Stimulated activated naive CD8-positive, alpha-beta T cell treated with anti-CD3 and anti-CD28 coated beads, Interleukin-15, amount 100 ng/mL, for 72 hours (primary cell): Measurements from ENCODE around the gene MAP1B.

ENCODE experiments used
- ATAC-seq: fragments of 150-1000 bp; cut with Tn5 transposase; 2 replicates; pipeline ENCODE4 v1.10.0; 2021; ENCODE audit warnings: mild to moderate bottlenecking, moderate library complexity
- DNase-seq, 2 donors: peaks; one replicate each; pipeline ENCODE4 v3.0.0; 2021 to 2022
- H3K27ac Mint-ChIP-seq, 2 donors: one replicate each; pipeline ENCODE4 v1.8.0; 2022; ENCODE audit warnings: mild to moderate bottlenecking in 2 of 2, mixed read lengths in 2 of 2, moderate library complexity in 2 of 2
- H3K27me3 Mint-ChIP-seq: one replicate; pipeline ENCODE4 v1.8.0; 2022; ENCODE audit warnings: mixed read lengths
- H3K4me1 Mint-ChIP-seq: one replicate; pipeline ENCODE4 v1.8.0; 2022; ENCODE audit warnings: mild to moderate bottlenecking, mixed read lengths
- H3K4me3 Mint-ChIP-seq, 2 donors: one replicate each; pipeline ENCODE4 v1.8.0; 2022; ENCODE audit warnings: mild to moderate bottlenecking in 2 of 2, mixed read lengths in 2 of 2, moderate library complexity in 1 of 2
- H3K9me3 Mint-ChIP-seq, 2 donors: one replicate each; pipeline ENCODE4 v1.8.0; 2022; ENCODE audit warnings: mixed read lengths in 2 of 2

Gene MAP1B

DNA sequence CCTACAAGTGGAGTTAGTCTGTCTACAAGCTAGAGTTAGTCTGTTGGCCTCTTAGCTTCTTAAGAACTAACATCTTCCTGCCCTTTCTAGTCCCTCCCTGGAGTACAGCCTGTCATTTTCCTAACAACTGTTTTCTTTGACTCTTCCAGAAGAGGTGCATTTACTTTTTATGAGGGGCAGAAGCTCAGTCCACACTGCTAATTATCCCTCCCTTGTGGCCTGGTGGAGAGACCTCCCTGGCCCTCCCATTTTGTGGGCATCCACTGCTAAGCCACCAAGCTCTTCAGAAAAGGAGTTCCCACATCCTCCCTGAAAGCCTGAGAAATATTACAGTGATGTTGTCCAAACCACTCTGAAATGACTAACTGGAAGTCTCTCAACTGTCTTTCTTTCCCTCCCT lies 8.0 kb downstream of the MAP1B start:
- Mint-ChIP-seq H3K27ac (no peak overlapping the region), H3K4me3 (no peak overlapping the region), H3K4me1 (no peaks in the 10 kb centered on the region), H3K27me3 (peaks cover 61% of the 10 kb centered on the region), H3K9me3 (no peaks in the 10 kb centered on the region)
- no peak for ATAC-seq
- no peak for DNase-seq

DNA sequence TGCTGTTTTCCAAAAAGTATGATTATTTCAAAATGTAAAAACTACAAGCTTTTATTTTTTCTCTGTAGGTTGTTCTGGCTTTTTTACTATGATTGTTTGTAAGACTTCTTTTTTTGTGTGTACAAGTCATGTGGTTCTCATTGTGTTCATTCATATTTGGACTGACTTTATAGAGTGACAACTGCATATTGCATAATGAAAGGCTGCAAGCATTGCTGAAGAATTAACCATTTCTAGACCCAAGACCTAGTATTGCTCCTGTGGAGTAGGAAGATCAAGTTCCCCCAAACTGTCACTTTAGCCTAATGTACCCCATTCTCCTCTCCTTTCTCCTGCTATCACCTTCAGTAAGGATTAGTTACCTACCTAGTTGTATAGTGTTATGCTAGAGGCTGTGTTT lies 10.0 kb downstream of the MAP1B start:
- Mint-ChIP-seq H3K9me3 (no peaks in the 10 kb centered on the region), H3K27ac (no peak overlapping the region), H3K4me3 (no peak overlapping the region), H3K4me1 (no peaks in the 10 kb centered on the region), H3K27me3 (peaks cover 66% of the 10 kb centered on the region)
- no peak for DNase-seq
- ATAC-seq = no peak

DNA sequence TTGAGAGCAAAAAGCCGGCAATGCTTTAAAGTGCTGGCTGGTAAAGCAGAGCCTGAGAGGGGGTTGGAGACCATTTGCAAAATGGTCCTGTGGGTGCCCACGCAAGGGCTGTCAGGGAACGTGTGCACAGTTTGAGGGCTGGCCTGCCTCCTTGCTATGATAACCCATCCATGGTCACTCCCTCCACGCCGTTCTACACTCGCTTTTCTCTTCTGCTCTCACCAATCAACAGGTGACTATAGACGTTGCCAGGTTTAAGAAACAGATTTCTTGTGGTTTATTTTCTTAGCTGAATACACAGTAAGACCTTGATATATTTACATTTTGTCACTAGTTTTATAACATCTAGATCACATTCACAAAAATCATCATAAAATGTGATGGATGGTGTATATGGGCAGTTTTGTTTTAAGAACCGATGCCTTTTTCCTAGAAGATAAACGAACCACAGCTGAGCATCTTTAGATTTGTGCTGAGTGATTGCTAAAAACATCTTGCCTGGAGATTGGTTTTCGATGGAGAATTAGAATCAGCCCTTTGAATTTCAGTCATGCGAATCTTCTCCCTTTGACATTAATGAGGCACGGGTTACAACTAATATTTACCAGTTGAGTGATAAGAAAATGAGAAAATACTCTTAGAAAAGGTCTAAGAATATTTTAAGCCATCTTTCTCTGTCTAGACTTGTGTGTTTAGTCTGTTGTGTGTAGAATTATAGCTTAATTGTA lies 13.9 kb downstream of the MAP1B start:
- H3K4me1 Mint-ChIP-seq = no peaks in the 10 kb centered on the region
- ATAC-seq = no peak
- no peak overlapping the region for H3K27ac Mint-ChIP-seq
- peaks cover 64% of the 10 kb centered on the region for H3K27me3 Mint-ChIP-seq
- H3K4me3 Mint-ChIP-seq = no peak overlapping the region
- no peaks in the 10 kb centered on the region for H3K9me3 Mint-ChIP-seq
- DNase-seq = no peak

DNA sequence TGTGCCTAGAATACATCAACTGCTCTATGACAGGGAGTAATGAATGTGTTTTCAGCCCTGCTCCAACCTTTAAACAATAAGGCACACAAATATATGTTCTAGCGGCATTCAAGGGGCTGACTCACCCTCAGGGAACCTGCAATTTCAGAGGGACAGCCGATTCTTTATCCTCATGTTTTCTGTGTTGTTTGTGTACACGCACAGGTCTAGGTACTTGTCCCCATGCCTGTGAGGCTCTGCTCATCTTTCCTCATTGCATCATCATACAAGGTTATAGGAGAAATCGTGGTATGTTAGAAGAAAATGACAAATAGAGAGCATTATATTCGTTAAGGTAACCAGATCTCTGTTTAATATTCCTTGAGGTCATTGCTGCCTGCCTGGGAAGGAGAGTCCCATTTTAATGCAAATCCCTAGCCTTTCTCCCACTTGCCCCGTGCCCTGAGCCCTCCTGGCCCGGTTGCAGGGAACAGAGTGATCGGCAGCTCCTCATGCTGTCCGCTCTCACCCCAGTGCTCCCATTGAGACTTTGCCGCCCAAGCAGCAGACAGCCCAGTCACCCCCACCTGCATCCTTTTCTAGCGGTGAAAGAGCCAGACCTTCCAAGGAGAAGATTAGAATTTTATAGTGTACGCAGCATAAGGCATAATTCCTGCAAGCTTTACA lies 14.6 kb downstream of the MAP1B start:
- no peak for ATAC-seq

DNA sequence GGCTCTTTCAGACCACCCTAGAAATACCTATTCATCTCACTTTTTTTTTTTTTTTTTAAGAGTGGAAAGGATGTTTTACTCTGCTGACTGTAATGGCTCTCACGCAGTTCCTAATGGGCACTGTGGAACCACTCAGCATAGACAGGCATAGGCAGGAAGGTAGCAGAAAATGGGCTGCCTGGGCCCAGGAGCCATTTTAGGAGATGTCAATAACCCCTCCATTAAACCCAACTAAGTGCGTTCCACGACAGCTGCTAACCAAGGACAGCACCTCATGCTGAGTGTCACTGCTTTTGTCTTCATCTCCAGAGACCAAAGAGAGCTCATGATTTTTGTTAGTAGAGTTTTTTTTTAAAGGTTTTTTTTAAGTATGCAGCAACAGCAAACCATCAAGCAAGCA lies 15.3 kb downstream of the MAP1B start:
- no peak for ATAC-seq
- no peaks in the 10 kb centered on the region for H3K4me1 Mint-ChIP-seq
- no peak overlapping the region for H3K4me3 Mint-ChIP-seq
- peaks cover 64% of the 10 kb centered on the region for H3K27me3 Mint-ChIP-seq
- no peak overlapping the region for H3K27ac Mint-ChIP-seq
- no peaks in the 10 kb centered on the region for H3K9me3 Mint-ChIP-seq
- DNase-seq = no peak

More for the DNA sequence above, 14.6 kb downstream of the MAP1B start:
- H3K27me3 Mint-ChIP-seq = peaks cover 62% of the 10 kb centered on the region
- no peak for DNase-seq
- no peaks in the 10 kb centered on the region for H3K4me1 Mint-ChIP-seq
- H3K4me3 Mint-ChIP-seq = no peak overlapping the region
- no peak overlapping the region for H3K27ac Mint-ChIP-seq
- H3K9me3 Mint-ChIP-seq = no peaks in the 10 kb centered on the region

DNA sequence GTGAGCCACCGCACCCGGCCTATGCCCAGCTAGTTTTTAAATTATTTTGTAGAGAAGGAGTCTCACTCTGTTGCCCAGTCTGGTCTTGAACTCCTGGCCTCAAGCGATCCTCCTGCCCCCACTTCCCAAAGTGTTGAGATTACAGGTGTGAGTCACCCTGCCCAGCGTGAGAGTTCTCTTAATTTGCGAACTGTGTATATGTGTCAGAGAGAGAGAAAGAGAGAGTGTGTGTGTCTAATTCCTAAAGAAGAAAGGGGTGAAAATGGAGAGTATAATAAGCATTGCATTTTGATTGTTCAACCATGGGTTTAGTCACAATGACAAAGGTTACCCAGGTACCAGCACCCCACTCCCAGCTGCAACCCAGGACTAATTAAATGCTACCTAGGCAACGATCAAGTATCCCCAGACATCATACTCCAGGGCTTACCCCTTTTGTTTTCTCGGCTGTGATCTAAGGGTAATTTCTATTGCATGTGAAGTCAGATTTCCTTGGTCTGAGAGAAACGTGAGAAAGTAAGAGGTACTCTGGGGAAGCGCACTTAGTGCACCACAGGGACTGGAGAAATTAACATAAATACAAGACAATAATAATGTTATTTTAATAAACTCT lies 16.6 kb downstream of the MAP1B start:
- Mint-ChIP-seq H3K4me3 (no peak overlapping the region), H3K4me1 (no peaks in the 10 kb centered on the region), H3K27me3 (peaks cover 64% of the 10 kb centered on the region), H3K27ac (no peak overlapping the region), H3K9me3 (no peaks in the 10 kb centered on the region)
- no peak for DNase-seq
- ATAC-seq = no peak

DNA sequence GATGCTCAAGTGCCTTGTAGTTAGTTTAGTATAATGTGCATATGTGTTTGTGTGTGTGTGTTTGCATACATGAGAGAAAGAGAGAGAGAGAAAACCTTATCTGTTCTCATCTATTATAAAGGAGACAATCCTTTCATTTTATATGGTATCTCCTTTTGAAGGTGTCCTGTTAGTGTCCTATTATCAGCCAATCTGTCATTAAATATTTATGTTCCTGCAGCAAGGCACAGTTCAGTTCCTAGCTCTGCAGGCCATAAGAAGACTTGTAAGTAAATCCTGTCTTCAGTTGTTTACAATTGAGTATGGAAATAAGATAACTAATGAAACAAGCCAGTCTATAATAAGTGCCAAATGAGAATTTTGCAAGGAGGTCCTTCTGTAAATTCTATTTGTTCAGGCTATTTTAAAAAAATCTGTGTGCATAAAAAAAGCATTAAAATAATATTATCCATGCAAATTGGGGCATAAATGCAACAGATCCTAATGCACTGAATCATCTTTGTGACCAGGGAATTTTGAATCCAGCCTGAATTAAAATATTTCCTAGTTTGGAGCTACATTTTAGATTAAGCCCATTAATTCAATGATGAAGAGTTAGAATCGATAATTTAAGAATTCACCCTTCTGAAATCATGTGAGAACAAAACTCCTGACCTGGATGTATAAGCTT lies 18.1 kb downstream of the MAP1B start:
- Mint-ChIP-seq H3K9me3 (no peaks in the 10 kb centered on the region), H3K4me3 (no peak overlapping the region), H3K27ac (no peak overlapping the region), H3K27me3 (peaks cover 63% of the 10 kb centered on the region), H3K4me1 (no peaks in the 10 kb centered on the region)
- DNase-seq (no peak), ATAC-seq (no peak)

DNA sequence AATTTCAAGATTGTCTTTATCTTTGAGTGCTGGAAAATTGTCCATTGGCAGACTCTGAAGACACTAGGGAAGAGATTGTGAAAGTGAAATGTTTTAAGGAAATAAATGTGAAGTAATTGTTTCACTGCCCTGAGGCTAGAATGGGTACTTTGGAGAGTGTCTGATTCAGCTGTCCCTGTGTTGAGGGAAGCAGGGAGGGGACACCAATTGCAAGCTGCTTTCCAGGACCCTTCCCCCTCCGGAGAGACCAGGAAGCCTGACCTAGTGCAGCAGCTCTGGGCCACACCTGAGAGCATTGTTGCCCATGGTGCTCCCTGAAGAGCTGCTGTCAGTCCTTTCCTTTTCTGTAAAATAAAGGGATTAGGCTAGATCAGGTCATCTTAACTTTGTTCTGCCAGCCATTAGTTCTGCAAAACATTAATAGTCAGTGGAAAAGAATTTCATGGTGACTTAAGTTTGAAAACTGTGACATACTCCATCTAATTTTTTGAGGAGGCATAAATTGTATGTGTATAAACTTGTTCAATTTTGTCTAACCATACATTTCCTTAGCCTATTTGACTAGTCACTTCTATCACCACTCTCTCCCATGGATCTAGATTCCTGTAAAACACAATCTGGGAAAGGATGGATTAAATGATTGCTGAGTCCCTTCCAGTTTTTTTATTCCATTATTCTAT lies 18.8 kb downstream of the MAP1B start:
- no peak for ATAC-seq
- H3K27ac Mint-ChIP-seq = no peak overlapping the region
- DNase-seq = no peak
- peaks cover 56% of the 10 kb centered on the region for H3K27me3 Mint-ChIP-seq
- H3K4me3 Mint-ChIP-seq = no peak overlapping the region
- H3K9me3 Mint-ChIP-seq = no peaks in the 10 kb centered on the region
- H3K4me1 Mint-ChIP-seq = no peaks in the 10 kb centered on the region

DNA sequence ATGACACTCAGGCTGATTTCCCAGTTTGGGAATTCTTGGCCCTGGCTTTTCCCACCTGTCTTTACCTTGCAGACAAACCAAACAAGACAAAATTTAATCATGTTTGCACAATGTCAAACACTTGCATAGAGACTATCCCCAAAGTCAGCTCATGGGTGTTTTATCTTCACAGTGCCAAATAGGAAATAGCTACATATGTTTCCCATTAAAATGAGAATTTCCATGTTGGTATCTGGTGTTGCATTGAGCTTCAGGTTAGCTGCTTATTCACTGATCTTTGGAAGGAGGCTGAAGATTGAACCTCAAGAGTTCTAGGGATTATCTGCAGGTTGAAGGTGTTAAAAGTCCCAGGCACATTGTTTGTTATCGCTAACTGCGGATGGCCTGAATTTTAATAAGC lies 19.5 kb downstream of the MAP1B start:
- no peaks in the 10 kb centered on the region for H3K4me1 Mint-ChIP-seq
- H3K27me3 Mint-ChIP-seq = peaks cover 51% of the 10 kb centered on the region
- no peak overlapping the region for H3K27ac Mint-ChIP-seq
- ATAC-seq (no peak), DNase-seq (no peak)
- no peaks in the 10 kb centered on the region for H3K9me3 Mint-ChIP-seq
- H3K4me3 Mint-ChIP-seq = no peak overlapping the region

DNA sequence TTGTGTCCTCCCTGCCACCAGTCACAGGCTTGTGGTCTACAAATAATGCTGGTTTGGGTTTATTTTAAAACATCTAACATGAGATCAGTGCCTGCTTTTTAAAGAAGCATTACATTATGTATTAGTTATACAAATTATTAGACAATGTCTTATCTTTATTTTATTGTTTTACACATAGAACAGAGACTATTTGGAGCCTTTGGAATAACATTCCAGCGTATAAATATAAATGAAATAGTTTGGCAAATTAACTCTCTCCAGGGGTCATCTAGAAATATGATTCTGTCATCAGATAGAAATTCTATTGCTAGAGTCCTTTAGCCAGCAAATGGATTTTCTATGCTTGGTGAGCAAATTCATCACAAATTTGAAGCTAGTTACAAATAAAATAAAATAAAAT lies 22.4 kb downstream of the MAP1B start:
- Mint-ChIP-seq H3K9me3 (no peaks in the 10 kb centered on the region), H3K27me3 (peaks cover 56% of the 10 kb centered on the region), H3K4me3 (no peak overlapping the region), H3K4me1 (no peaks in the 10 kb centered on the region), H3K27ac (no peak overlapping the region)
- ATAC-seq (no peak), DNase-seq (no peak)

DNA sequence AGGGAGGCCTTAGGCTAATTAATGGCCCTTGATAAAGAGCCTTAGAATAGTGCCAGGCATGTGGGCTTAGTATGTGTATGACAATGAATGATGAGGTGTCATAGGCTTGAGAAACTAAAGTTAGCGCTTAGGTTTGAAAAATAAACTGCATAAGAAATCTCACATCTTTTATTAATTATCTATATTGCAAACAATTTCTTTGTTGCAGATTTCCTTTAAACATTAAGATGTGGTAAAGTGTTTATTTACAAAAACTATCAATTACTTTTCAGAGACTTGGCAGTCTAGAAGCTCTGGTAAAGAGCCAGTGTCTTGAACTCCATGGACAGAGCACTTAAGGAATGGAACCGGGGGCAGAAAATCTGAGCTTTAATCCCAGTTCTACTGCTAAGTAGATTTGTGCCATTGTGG lies 23.1 kb downstream of the MAP1B start:
- no peak for DNase-seq
- H3K9me3 Mint-ChIP-seq = no peaks in the 10 kb centered on the region
- H3K4me1 Mint-ChIP-seq = no peaks in the 10 kb centered on the region
- H3K4me3 Mint-ChIP-seq = no peak overlapping the region
- H3K27me3 Mint-ChIP-seq = peaks cover 52% of the 10 kb centered on the region
- H3K27ac Mint-ChIP-seq = no peak overlapping the region
- no peak for ATAC-seq

DNA sequence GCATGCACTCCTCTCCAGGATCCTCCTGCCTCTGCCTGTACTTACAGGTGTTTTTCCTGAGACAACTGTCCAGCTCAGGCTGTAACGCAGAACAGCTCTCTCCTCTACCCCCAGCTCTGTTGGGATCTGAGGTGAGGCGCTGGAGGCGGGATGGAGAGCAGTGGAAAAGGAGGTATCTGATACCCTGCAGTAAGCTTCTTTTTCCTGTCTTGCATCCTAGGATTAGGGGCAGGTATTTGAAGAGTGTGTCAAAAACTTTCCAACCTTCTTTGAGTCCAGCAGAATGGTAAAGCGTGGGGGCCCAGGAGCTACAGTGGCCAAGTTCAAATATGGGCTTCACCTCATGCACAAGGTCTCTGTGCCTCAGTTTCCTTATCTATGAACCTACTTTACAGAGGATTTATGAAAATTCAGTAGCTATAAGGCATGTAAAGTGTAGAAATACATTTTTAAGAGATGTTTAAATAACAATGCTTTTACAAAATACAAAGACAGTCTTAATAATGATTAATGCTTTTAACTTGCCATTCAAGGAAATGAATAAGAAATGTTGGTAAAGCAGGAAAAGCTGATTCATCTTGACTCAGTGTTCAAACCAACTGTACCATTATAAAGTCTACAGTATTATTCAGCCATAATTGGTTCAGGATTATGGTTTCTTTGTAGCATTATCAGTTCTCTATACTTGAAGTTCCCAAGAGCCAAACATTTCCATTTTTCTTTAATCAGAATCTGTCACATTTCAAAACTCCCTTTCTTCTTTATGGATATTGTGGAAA lies 26.1 kb downstream of the MAP1B start:
- no peak overlapping the region for H3K4me3 Mint-ChIP-seq
- DNase-seq (no peak), ATAC-seq (no peak)
- peaks cover 56% of the 10 kb centered on the region for H3K27me3 Mint-ChIP-seq
- peaks cover 4% of the 10 kb centered on the region for H3K4me1 Mint-ChIP-seq
- H3K9me3 Mint-ChIP-seq = no peaks in the 10 kb centered on the region
- no peak overlapping the region for H3K27ac Mint-ChIP-seq

DNA sequence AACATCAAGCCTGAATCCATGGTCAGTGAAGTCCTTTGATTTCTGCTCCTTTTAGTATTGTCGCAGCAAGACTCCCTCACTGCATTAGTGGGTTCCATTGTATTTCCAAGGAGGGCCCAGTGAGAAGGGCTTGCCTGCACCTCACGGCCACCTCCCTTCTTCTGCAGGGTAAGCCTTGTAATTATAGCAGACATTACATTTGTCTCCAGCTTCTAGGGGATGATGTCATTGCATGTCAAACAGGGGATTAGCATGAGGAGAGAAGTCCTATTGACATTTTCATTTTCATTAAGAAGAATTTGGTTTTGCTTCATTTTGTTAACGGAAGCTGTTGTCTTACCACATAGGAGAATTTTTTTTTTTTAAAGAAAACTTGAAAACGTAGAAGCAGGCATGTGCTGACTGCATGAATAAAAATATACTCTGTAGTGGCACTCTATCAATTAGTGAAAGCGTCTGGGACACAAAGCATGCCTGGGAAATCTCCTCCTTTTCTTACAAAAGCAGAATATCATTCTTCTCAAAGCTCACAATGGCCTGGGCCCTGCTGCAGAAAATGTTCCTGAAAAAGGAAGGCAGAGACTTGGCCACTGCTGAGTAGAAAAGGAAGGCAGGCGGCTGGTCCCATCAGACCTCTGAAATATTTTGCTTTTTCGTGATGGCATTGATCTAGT lies 27.1 kb downstream of the MAP1B start:
- ATAC-seq = no peak
- Mint-ChIP-seq H3K4me3 (no peak overlapping the region), H3K27me3 (peaks cover 54% of the 10 kb centered on the region)

DNA sequence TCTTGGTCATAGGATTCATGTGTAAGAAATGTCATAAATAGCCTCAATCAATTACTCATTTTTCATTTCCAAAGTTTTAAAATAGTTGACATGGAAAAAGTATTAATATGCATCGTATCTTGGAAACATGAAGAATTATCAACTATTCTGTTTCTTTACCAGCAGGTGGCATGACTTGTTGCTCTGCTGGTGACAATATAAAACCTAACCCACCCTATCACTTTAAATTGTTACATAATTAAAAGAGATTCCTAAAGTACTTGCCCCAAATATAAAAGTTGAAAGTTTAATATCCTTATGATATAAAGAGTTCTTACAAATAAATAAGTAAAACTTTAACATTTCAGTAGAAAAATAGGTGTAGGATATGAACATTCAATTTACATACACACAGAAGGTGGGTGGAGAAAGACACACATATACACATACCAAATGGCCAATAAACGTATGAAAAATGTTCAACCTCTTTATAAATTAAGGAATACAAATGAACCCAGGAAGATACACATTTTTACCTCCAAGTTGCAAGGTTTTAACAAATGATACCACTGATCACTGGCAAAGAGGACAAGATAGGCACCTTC lies 30.6 kb downstream of the MAP1B start:
- Mint-ChIP-seq H3K9me3 (no peaks in the 10 kb centered on the region), H3K27ac (no peak overlapping the region), H3K4me1 (peaks cover 16% of the 10 kb centered on the region), H3K27me3 (peaks cover 65% of the 10 kb centered on the region), H3K4me3 (no peak overlapping the region)
- DNase-seq (no peak), ATAC-seq (no peak)

More for the DNA sequence above, 27.1 kb downstream of the MAP1B start:
- no peak for DNase-seq
- H3K27ac Mint-ChIP-seq = no peak overlapping the region
- peaks cover 13% of the 10 kb centered on the region for H3K4me1 Mint-ChIP-seq
- H3K9me3 Mint-ChIP-seq = no peaks in the 10 kb centered on the region
